ENCODE data around the gene SEMA3G. TPM values are rescaled to one million over a fixed set of nuclear protein-coding genes. Genes with fewer than 3 reads are reported as not detected.

The SEMA3G gene
- total and polyA plus RNA-seq, 2 donors (not counting 1 experiment from before 2014, with no cell fraction given) = 0.02 to 0.17 TPM

DNA sequence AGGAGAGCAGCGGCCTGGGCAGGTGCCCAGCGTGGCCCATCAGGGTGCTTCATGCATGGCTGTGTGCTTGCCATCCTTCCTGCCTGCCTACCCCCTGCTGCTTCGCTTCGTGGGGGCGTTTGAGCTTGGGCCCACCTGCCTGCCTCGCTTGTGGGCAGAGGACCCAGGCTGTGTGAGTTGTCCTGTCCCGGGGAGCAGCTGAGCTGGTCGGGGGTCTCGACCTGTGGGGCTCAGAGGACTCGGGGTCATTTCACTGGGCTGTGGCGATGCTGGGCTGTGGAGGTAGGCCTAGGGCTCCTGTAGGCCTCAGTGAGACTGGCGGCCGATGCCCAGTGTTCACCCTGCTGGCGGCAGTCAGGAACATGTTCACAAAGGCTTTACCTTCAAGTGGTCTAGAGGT lies 38.2 kb upstream of the SEMA3G start:
- Histone ChIP-seq H3K27ac (ENCODE audit: insufficient read depth, low read length) (peak overlapping the region; percentile 61), H3K79me2 (ENCODE audit: control insufficient read depth, insufficient read depth, low read length) (no peaks in the 10 kb centered on the region), H3K9ac (ENCODE audit: insufficient read depth, low read length) (no peak overlapping the region), H3K9me3 (ENCODE audit: control insufficient read depth, insufficient read depth, low read depth, low read length) (no peaks in the 10 kb centered on the region), H3K27me3 (ENCODE audit: control insufficient read depth, insufficient read depth, low read length) (no peaks in the 10 kb centered on the region), H3K4me1 (ENCODE audit: control insufficient read depth, extremely low read depth, insufficient read depth, low read length) (peaks cover 17% of the 10 kb centered on the region), H4K20me1 (ENCODE audit: control insufficient read depth, extremely low read depth, insufficient read depth, low read length) (no peaks in the 10 kb centered on the region), H3K4me3 (replicated peaks in 1 of 4; ENCODE audit: control extremely low read depth in 1 of 4, insufficient read depth in 1 of 4, low read depth in 3 of 4, low read length in 4 of 4) (no peak overlapping the region), H2AFZ (ENCODE audit: low read length) (no peak overlapping the region), H3K36me3 (ENCODE audit: control insufficient read depth, insufficient read depth, low read length) (peaks cover 47% of the 10 kb centered on the region), H3K4me2 (ENCODE audit: extremely low read depth, insufficient read depth, low read length) (no peak overlapping the region)
- no peak for DNase-seq (ENCODE audit: low read depth in 2 of 2)
- TF ChIP-seq, protein P1, sequence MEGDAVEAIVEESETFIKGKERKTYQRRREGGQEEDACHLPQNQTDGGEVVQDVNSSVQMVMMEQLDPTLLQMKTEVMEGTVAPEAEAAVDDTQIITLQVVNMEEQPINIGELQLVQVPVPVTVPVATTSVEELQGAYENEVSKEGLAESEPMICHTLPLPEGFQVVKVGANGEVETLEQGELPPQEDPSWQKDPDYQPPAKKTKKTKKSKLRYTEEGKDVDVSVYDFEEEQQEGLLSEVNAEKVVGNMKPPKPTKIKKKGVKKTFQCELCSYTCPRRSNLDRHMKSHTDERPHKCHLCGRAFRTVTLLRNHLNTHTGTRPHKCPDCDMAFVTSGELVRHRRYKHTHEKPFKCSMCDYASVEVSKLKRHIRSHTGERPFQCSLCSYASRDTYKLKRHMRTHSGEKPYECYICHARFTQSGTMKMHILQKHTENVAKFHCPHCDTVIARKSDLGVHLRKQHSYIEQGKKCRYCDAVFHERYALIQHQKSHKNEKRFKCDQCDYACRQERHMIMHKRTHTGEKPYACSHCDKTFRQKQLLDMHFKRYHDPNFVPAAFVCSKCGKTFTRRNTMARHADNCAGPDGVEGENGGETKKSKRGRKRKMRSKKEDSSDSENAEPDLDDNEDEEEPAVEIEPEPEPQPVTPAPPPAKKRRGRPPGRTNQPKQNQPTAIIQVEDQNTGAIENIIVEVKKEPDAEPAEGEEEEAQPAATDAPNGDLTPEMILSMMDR (conservative IDR thresholded peaks at IDR 0.05 in 1 of 2, IDR thresholded peaks at IDR 0.05 in 1 of 2; ENCODE audit: low read depth in 1 of 2, low read length in 2 of 2) = no peak
- no peak for TF ChIP-seq EZH2 (IDR thresholded peaks at IDR 0.05; ENCODE audit: low read length, missing control alignments)

DNA sequence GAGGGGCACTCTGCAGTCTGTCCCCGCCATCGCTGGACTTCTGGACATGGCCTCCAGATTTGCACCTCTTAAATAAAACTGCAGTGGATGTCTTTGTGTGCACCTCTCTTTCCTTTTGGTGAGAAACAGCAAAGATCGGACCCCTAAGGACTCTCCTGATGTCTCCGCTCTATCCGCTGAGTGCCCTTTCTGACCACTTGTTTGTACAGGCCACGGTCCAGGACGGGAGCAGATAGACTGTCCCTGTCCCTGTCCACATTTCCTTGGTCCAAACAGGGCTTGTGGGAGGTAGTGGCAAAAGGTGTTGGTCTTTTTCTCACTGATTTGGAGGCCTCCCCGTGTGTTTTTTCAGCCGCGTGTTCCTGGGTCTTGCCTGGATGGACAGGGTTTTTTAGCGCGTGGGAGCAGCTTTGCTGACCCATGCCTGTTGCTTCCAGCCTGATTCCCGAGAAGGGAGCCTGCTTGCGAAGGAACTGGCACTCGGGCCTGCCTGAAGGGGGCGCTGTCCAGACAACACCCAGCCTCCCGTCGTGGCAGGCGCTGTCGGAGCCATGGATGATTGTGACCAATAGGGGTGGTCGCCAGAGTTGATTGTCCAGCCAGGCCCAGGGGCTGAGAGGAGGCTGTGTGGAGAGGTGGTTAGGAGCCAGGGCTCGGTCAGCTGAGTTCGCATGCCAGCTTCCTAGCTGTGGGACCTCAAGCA lies 37.1 kb upstream of the SEMA3G start:
- Histone ChIP-seq H3K27me3 (ENCODE audit: control insufficient read depth, insufficient read depth, low read length) (no peaks in the 10 kb centered on the region), H3K4me1 (ENCODE audit: control insufficient read depth, extremely low read depth, insufficient read depth, low read length) (peaks cover 17% of the 10 kb centered on the region), H3K9me3 (ENCODE audit: control insufficient read depth, insufficient read depth, low read depth, low read length) (no peaks in the 10 kb centered on the region), H3K36me3 (ENCODE audit: control insufficient read depth, insufficient read depth, low read length) (peaks cover 38% of the 10 kb centered on the region), H3K4me2 (ENCODE audit: extremely low read depth, insufficient read depth, low read length) (no peak overlapping the region), H3K79me2 (ENCODE audit: control insufficient read depth, insufficient read depth, low read length) (no peaks in the 10 kb centered on the region), H2AFZ (ENCODE audit: low read length) (no peak overlapping the region), H3K27ac (ENCODE audit: insufficient read depth, low read length) (no peak overlapping the region), H3K4me3 (replicated peaks in 1 of 4; ENCODE audit: control extremely low read depth in 1 of 4, insufficient read depth in 1 of 4, low read depth in 3 of 4, low read length in 4 of 4) (no peak overlapping the region), H3K9ac (ENCODE audit: insufficient read depth, low read length) (no peak overlapping the region), H4K20me1 (ENCODE audit: control insufficient read depth, extremely low read depth, insufficient read depth, low read length) (no peaks in the 10 kb centered on the region)
- TF ChIP-seq, protein P1 (conservative IDR thresholded peaks at IDR 0.05 in 1 of 2, IDR thresholded peaks at IDR 0.05 in 1 of 2; ENCODE audit: low read depth in 1 of 2, low read length in 2 of 2) = peak; percentile 23 to 47
- TF ChIP-seq EZH2 (IDR thresholded peaks at IDR 0.05; ENCODE audit: low read length, missing control alignments) = no peak
- peak in 1 of 2 donors; percentile 30 for DNase-seq (ENCODE audit: low read depth in 2 of 2)

DNA sequence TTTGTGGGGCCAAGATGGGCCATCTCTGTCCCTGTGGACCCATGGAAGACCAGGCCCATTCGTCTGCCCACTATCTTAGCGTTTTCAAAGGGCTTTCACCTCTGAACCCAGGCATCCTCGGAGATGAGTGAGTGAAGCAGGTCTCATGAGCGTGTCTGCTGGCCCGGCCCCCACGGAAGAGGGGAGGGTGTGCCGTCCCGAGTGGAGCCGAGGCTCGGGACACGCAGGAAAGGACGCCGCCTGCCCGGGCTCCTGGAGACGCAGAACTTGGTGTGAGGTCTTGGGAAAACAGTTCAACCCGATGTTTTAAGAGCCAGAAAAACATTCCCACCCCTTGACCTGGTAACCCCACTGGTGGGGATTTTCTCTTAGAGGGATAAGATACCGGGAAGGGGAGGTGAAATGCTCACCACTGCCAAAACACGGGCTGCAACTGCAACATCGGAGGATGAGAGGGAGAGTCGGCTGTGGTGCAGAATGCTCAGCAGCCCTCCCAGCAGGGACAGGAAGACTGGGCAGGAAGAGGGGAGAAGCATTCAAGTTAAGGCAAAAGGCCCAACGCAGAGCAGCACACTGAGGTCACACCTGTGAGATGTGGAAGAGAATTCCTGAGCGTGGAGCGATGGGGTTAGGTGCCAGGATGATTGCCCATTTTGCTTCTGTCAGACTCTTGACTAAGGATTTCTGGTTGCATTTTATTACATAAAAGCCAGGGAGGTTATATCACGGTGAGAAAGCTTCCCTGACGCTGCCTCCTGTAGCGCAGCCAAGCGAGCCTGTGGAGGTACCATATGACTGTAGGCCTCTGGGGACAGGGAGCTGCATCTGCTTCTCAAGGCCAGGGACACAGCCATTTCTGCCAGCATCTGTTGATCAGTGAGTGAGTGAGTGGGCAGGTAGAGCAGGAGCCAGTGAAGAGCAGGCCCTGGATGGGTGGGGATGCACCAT lies 36.1 kb upstream of the SEMA3G start:
- H3K36me3 ChIP-seq (ENCODE audit: control insufficient read depth, insufficient read depth, low read length) = peaks cover 40% of the 10 kb centered on the region
- H3K27ac ChIP-seq (ENCODE audit: insufficient read depth, low read length) = no peak overlapping the region
- H3K79me2 ChIP-seq (ENCODE audit: control insufficient read depth, insufficient read depth, low read length) = no peaks in the 10 kb centered on the region
- TF ChIP-seq, protein P1 (conservative IDR thresholded peaks at IDR 0.05 in 1 of 2, IDR thresholded peaks at IDR 0.05 in 1 of 2; ENCODE audit: low read depth in 1 of 2, low read length in 2 of 2) = no peak
- TF ChIP-seq EZH2 (IDR thresholded peaks at IDR 0.05; ENCODE audit: low read length, missing control alignments) = no peak
- no peak overlapping the region for H3K4me2 ChIP-seq (ENCODE audit: extremely low read depth, insufficient read depth, low read length)
- no peaks in the 10 kb centered on the region for H4K20me1 ChIP-seq (ENCODE audit: control insufficient read depth, extremely low read depth, insufficient read depth, low read length)
- H2AFZ ChIP-seq (ENCODE audit: low read length) = no peak overlapping the region
- H3K4me1 ChIP-seq (ENCODE audit: control insufficient read depth, extremely low read depth, insufficient read depth, low read length) = peaks cover 17% of the 10 kb centered on the region
- DNase-seq (ENCODE audit: low read depth in 2 of 2) = no peak
- H3K27me3 ChIP-seq (ENCODE audit: control insufficient read depth, insufficient read depth, low read length) = no peaks in the 10 kb centered on the region
- no peaks in the 10 kb centered on the region for H3K9me3 ChIP-seq (ENCODE audit: control insufficient read depth, insufficient read depth, low read depth, low read length)
- no peak overlapping the region for H3K4me3 ChIP-seq (replicated peaks in 1 of 4; ENCODE audit: control extremely low read depth in 1 of 4, insufficient read depth in 1 of 4, low read depth in 3 of 4, low read length in 4 of 4)
- no peak overlapping the region for H3K9ac ChIP-seq (ENCODE audit: insufficient read depth, low read length)
